ENCODE measurements around the gene ZNF598. TPM values are rescaled to one million over a fixed set of nuclear protein-coding genes. Genes with fewer than 3 reads are reported as not detected.

The ZNF598 gene
- total and polyA plus RNA-seq, 10 of the 15 experiments (the other 5 are each of a cell fraction or from before 2014, with no cell fraction given) = 0.08 to 74.0 (median 14.4) TPM

DNA sequence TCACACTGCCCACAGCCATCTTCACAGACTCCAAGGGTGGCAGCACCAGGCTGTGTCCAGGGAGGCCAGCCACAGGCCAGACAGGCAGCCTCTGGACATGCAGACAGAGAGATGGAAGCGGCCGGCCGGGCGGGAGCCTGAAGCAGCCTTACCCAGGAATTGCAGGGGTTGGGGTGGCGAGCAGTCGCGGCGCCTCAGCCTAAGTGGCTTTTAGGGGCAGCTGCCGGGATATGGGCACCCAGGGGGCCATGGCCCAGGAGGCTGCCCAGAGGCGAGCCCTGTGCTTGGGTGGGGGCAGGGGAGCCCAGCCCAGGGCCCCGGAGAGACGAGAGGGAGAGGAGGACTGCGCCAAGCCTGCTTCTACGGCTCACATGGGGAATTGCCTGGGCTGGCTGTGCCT, 15.6 kb upstream of the ZNF598 start:
- no peaks in the 10 kb centered on the region for H3K36me3 ChIP-seq (ENCODE audit: control insufficient read depth in 2 of 2, insufficient read depth in 2 of 2, low read length in 1 of 2)
- no peaks in the 10 kb centered on the region for H3K79me2 ChIP-seq (ENCODE audit: control insufficient read depth, insufficient read depth, low read length)
- WGBS (ENCODE audit: insufficient coverage, insufficient replicate concordance, low lambda C conversion rate, missing lambda C conversion rate) = 71% methylated on average over 12 of the region's 14 CpGs
- DNase-seq (ENCODE audit: low read depth, low spot score) (no peak), ATAC-seq (no peak), FAIRE-seq (no peak)
- H3K4me2 ChIP-seq (ENCODE audit: control insufficient read depth, insufficient read depth) = no peak overlapping the region
- no TSS peak for BruUV-seq (replicated peaks)
- H3K9ac ChIP-seq (ENCODE audit: control insufficient read depth, insufficient read depth, low read length) = no peak overlapping the region
- ChIA-PET SMC1A (ENCODE audit: uncharacterized antibody, unreplicated experiment) (interaction anchor here (1.0 kb wide), 1 partner anchor 115 kb away, joined by 4 read pairs; no protein-coding TSS in a partner anchor), CTCF (interaction anchor here (1.0 to 4.4 kb wide), 2 partner anchors 115 to 130 kb away, joined by 3 to 79 read pairs; partner anchors contain the start of gene TRAF7), POLR2A (interaction anchor here (1.5 kb wide), 1 partner anchor 115 kb away, joined by 3 read pairs; no protein-coding TSS in a partner anchor), RAD21 (ENCODE audit: unreplicated experiment) (no interaction called here)
- peaks cover 11 to 14% of the 10 kb centered on the region in 2 experiments for H3K27me3 ChIP-seq (replicated peaks in 1 of 2; ENCODE audit: control insufficient read depth in 2 of 2, insufficient read depth in 2 of 2, low read length in 1 of 2)
- peaks cover 5% of the 10 kb centered on the region; the same call in 1 of the 2 replicates for H4K20me1 ChIP-seq (ENCODE audit: control insufficient read depth, insufficient read depth)
- H2AFZ ChIP-seq (ENCODE audit: control insufficient read depth, low read depth, low read length) = no peak overlapping the region
- peaks cover 7% of the 10 kb centered on the region for H3K4me1 ChIP-seq (ENCODE audit: control insufficient read depth, insufficient read depth, low read length)
- no peak overlapping the region for H3K4me3 ChIP-seq
- intact Hi-C loops (cut with micrococcal nuclease; ENCODE audit: unreplicated experiment) (no loop called here), in situ Hi-C loops (cut with MboI) (no loop called here)
- no peak overlapping the region for H3K27ac ChIP-seq (ENCODE audit: control insufficient read depth, insufficient read depth)
- H3K9me3 ChIP-seq (replicated peaks; ENCODE audit: control insufficient read depth, insufficient read depth, low read length) = no peaks in the 10 kb centered on the region
- no peak for TF ChIP-seq MTA3 (IDR thresholded peaks at IDR 0.05; ENCODE audit: borderline replicate concordance, low read length)
- TF ChIP-seq IRF3 (IDR thresholded peaks at IDR 0.05) = no peak
- no peak for TF ChIP-seq CEBPB (IDR thresholded peaks at IDR 0.05; ENCODE audit: borderline replicate concordance in 1 of 2, low read depth in 2 of 2, low read length in 2 of 2)
- no peak for TF ChIP-seq SUPT20H (IDR thresholded peaks at IDR 0.05; ENCODE audit: borderline replicate concordance, control insufficient read depth, low read depth, low read length)
- no peak for TF ChIP-seq SMAD1 (IDR thresholded peaks at IDR 0.05; ENCODE audit: low read depth, partially characterized antibody)
- no peak for TF ChIP-seq WRNIP1 (IDR thresholded peaks at IDR 0.05; ENCODE audit: borderline replicate concordance, low read depth, low read length)
- no peak for TF ChIP-seq NRF1 (conservative IDR thresholded peaks at IDR 0.05; ENCODE audit: low read depth, low read length)
- no peak for TF ChIP-seq BHLHE40 (IDR thresholded peaks at IDR 0.05; ENCODE audit: borderline replicate concordance in 1 of 2, low read depth in 2 of 2, low read length in 1 of 2)
- TF ChIP-seq ZNF687 (IDR thresholded peaks at IDR 0.05) = no peak
- no peak for TF ChIP-seq RELB (IDR thresholded peaks at IDR 0.05; ENCODE audit: low read depth)
- TF ChIP-seq CBFB (IDR thresholded peaks at IDR 0.05; ENCODE audit: low read depth) = no peak
- TF ChIP-seq, protein P1, sequence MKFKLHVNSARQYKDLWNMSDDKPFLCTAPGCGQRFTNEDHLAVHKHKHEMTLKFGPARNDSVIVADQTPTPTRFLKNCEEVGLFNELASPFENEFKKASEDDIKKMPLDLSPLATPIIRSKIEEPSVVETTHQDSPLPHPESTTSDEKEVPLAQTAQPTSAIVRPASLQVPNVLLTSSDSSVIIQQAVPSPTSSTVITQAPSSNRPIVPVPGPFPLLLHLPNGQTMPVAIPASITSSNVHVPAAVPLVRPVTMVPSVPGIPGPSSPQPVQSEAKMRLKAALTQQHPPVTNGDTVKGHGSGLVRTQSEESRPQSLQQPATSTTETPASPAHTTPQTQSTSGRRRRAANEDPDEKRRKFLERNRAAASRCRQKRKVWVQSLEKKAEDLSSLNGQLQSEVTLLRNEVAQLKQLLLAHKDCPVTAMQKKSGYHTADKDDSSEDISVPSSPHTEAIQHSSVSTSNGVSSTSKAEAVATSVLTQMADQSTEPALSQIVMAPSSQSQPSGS (IDR thresholded peaks at IDR 0.05; ENCODE audit: low read length) = no peak
